AG09309 (cell line): ENCODE data around the gene KCNJ13.

Experiments
- DNase-seq: peaks from one replicate; pipeline ENCODE4 v3.0.0-alpha.2; 2010; ENCODE audit warnings: low read depth
- H3K4me3 ChIP-seq: 2 replicates; pipeline ENCODE4 v1.5.1; 2011; ENCODE audit warnings: mild to moderate bottlenecking, low read depth, low read length, moderate library complexity; ENCODE audit not compliant: control insufficient read depth
- TF ChIP-seq, protein P1 (sequence below): IDR thresholded peaks from 2 replicates; pipeline ENCODE4 v1.5.1; 2011; ENCODE audit warnings: mild to moderate bottlenecking, low read depth, low read length, inconsistent platforms; ENCODE audit not compliant: insufficient read depth, control insufficient read depth; ENCODE audit errors: missing control alignments

KCNJ13 gene

DNA sequence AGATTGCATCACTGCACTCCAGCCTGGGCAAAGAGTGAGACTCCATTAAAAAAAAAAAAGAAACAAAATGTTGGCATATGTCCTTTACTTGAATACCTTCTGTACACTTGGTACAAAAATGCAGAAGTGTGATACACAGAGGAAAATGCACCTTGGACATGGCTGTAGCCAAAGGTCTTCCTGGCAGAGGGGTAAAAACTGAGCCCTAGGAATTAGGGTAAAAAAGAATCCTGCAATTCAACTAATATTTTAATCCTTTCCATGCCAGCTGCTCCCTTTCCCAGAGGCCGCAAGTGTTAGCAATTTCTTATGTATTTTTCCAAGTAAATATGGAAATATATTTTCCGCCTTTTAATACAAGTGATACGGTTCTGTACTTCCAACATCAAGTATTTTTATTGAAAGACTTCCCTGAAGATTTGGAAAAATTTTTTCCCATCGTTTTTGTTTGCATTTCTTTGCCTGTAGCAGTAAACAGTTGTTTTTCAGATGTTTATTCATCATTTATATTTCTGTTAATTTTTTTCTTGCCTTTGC is 26.2 kb downstream of the KCNJ13 start:
- DNase-seq: no peak
- TF ChIP-seq, protein P1, sequence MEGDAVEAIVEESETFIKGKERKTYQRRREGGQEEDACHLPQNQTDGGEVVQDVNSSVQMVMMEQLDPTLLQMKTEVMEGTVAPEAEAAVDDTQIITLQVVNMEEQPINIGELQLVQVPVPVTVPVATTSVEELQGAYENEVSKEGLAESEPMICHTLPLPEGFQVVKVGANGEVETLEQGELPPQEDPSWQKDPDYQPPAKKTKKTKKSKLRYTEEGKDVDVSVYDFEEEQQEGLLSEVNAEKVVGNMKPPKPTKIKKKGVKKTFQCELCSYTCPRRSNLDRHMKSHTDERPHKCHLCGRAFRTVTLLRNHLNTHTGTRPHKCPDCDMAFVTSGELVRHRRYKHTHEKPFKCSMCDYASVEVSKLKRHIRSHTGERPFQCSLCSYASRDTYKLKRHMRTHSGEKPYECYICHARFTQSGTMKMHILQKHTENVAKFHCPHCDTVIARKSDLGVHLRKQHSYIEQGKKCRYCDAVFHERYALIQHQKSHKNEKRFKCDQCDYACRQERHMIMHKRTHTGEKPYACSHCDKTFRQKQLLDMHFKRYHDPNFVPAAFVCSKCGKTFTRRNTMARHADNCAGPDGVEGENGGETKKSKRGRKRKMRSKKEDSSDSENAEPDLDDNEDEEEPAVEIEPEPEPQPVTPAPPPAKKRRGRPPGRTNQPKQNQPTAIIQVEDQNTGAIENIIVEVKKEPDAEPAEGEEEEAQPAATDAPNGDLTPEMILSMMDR: no peak
- no peak overlapping the region for H3K4me3 ChIP-seq

DNA sequence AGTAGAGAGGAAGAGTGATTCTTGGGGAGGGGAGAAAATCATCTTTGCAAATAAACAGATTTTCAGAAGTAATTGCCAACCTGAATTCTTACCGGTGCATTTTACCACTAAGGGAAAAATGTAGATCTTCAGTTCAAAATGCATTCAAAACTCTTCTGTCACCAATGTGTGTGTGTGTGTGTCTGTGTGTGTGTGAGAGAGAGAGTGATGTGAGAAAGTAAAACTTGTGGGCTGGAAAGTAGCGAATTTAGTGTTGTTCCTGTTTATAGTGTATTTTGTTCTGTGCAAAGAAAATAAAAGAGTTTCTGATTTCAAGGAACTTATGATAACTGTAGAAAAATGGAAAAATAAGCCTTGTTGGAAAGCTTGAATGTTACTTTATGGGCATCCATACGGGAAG is 27.0 kb downstream of the KCNJ13 start:
- TF ChIP-seq, protein P1: no peak
- H3K4me3 ChIP-seq: no peak overlapping the region
- no peak for DNase-seq

DNA sequence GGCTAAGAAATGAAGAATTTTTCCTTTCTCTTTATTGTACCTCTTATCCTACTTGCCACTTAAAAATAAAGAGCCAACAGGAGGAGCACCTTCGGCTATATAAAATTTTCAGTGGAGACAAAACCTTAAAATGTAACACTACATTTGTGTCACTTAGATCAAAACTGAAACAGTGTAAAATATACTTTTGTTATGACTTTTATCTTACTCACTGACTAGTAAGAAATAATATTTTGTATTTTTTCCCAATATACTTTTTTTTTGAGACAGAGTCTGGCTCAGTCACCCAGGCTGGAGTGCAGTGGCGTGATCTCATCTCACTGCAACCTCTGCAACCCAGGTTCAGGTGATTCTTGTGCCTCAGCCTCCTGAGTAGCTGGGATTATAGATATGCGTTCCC is 28.3 kb downstream of the KCNJ13 start:
- TF ChIP-seq, protein P1: no peak
- H3K4me3 ChIP-seq: no peak overlapping the region
- no peak for DNase-seq

DNA sequence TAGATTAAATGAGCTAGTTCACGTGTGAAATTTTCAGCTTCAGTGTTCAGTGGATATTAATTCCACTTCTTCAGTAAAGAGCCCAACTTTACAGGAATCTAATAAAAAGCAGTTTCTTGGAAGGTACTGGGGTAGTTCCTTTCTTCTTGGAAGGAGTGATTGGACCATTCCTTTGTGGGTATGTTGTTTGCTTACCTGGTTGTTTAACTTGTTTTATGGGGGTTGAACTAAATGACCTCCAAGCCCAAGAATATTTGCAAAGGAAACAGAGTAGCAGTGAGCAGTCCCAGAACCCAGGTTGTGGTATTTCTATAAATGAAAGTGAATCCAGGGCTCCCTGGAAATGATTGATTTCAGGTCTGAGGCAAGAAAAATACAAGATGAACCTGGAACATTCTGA is 31.4 kb downstream of the KCNJ13 start:
- DNase-seq: no peak
- no peak overlapping the region for H3K4me3 ChIP-seq
- TF ChIP-seq, protein P1: no peak

DNA sequence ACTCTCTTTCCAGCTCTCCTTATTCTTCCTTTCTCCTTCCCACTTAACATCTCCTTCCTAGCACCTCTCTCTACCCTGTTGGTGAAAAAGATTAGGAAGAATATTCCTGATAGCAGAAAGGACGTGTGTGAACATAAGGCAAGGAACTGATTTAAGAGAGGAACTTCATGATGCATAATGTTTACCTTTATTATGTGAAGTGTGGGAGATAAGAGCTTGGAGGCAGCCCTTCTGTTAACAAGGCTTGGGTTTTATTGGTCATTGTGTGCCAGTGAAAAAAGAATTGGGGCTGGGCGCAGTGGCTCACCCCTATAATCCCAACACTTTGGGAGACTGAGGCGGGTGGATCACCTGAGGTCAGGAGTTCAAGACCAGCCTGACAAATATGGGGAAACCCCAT is 34.4 kb downstream of the KCNJ13 start:
- H3K4me3 ChIP-seq: no peak overlapping the region
- TF ChIP-seq, protein P1: no peak
- DNase-seq: no peak

DNA sequence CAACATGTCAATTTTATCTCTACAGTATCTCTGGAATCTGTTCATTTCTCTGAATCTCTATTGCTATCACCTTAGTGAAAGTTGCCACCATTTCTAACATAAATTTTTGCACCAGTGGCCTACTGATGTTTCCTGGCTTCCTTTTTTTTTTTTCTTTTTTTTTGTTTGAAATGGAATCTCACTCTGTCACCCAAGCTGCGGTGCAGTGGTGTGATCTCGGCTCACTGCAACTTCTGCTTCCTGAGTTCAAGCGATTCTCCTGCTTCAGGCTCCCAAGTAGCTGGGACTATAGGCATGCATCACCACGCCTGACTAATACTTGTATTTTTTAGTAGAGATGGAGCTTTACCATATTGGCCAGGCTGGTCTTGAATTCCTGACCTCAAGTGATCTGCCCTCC is 35.1 kb downstream of the KCNJ13 start:
- DNase-seq: no peak
- TF ChIP-seq, protein P1: no peak
- H3K4me3 ChIP-seq: no peak overlapping the region

DNA sequence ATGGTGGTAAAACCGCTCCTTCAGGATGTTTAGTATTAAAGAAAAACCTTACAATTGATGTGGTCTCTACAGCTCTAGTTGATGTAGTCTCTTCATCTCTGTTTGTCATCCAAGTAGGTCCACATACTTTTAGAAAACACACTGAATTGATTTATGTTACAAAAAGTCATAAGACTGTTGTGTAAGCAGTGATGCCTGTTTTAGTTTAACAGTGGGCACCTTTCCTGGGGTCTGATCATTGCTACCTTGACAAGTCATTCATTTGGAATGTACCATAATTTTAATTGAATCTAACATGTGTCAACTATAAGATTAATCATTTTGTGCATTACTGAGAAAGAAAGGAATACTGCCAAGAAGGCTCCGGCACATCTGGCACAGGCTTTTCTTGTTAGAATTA is 44.9 kb downstream of the KCNJ13 start:
- H3K4me3 ChIP-seq: no peak overlapping the region
- peak; percentile 14 for DNase-seq
- TF ChIP-seq, protein P1: no peak
